ENCODE data around the gene STRIP2.
"Not testable (repeated sequence)": the region's sequence is repeated elsewhere in the genome, so short reads cannot be mapped to it uniquely, and the experiment has no call there.

Gene STRIP2

DNA sequence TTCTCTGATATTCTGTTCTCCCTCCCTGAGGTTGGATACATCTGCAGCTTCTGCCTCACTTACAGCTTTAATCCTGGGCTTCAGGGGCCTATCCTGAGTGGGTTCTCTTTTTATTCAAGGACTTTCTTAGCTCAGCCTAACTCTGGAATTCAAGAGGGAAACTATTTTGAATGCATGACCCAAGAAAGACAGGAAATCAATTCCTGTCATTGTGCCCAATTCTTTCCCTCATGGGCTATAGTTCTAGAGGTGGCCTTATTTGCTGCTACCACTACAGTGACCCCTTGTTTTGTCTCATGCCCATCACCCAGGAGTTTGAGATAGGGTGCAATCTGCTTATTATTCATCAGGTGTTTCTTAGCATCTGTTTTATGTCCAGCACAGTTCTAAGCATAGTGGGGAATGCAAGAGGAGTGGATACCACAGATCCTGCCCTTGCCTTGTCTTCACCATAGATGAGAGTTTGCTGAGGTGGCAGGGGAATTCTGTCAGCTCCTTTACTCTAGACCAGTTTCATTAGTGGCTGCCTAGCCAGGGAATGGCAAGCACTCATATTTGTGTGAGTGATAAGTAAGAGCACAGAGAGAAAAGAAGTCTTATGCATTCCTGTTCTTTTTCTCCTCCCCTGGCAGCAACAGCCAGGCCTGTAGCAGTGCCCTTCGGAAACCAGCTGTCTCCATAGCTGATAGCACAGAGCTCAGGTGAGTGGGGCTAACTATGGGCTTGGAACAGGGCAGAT lies 19.4 kb downstream of the STRIP2 start:
- in situ Hi-C loops (cut with MboI; ENCODE audit: low sequenced_read_pairs): loop anchor here (25.0 kb wide), 1 partner anchor 91 kb away; no protein-coding TSS in a partner anchor

GRCh38 chr7:129454249-129454551 lies 20.0 kb downstream of the STRIP2 start:
- in situ Hi-C loops (cut with MboI; ENCODE audit: low sequenced_read_pairs): loop anchor here (25.0 kb wide), 1 partner anchor 92 kb away; no protein-coding TSS in a partner anchor

GRCh38 chr7:129456421-129456820 lies 22.2 kb downstream of the STRIP2 start:
- in situ Hi-C loops (cut with MboI; ENCODE audit: low sequenced_read_pairs): loop anchor here (25.0 kb wide), 1 partner anchor 94 kb away; no protein-coding TSS in a partner anchor

DNA sequence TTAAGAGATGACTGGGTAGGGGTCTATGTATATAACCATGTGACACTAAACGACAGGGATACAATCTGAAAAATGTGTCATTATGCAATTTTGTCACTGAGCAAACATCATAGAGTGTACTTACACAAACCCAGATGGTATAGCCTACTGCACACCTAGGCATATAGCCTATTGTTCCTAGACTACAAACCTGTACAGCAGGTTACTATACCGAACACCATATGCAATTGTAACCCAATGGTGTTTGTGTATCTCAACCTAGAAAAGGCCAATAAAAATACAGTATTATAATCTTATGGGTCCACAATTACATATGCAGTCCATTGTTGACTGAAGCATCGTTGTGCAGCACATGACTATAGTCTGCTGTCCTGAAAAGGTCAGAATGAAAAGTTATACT lies 22.9 kb downstream of the STRIP2 start:
- in situ Hi-C loops (cut with MboI; ENCODE audit: low sequenced_read_pairs): loop anchor here (25.0 kb wide), 1 partner anchor 95 kb away; no protein-coding TSS in a partner anchor

- in situ Hi-C loops (cut with MboI; ENCODE audit: low sequenced_read_pairs): loop anchor here (25.0 kb wide), 1 partner anchor 96 kb away; no protein-coding TSS in a partner anchor
These were observed 23.9 kb downstream of the STRIP2 start for GRCh38 chr7:129458171-129458570.

- in situ Hi-C loops (cut with MboI; ENCODE audit: low sequenced_read_pairs): loop anchor here (25.0 kb wide), 1 partner anchor 100 kb away; no protein-coding TSS in a partner anchor
These were observed 27.6 kb downstream of the STRIP2 start for GRCh38 chr7:129461809-129462208.

GRCh38 chr7:129462420-129462819 lies 28.2 kb downstream of the STRIP2 start:
- in situ Hi-C loops (cut with MboI; ENCODE audit: low sequenced_read_pairs): loop anchor here (25.0 kb wide), 1 partner anchor 100 kb away; no protein-coding TSS in a partner anchor

DNA sequence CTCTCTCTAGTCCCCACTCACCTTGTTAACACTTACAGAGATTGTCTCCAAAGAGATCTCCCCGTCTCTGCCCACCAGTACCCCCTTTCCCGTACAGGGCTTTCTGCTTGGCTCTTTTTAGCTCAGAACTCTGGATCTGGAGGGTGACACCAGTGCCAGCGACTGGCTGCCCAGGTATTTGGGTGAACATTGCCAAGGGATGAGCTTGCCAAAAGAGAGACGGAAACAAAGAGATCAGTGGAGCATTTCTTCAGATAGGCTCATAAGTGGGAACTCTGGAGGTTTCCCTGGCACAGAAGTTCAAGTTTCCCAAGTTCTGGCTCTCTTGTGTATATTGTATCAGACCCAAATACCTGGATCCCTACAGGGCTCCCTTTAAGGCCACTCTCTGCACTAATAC lies 30.0 kb downstream of the STRIP2 start:
- in situ Hi-C loops (cut with MboI; ENCODE audit: low sequenced_read_pairs): loop anchor here (25.0 kb wide), 1 partner anchor 102 kb away; no protein-coding TSS in a partner anchor

GRCh38 chr7:129465080-129465479 lies 30.8 kb downstream of the STRIP2 start:
- in situ Hi-C loops (cut with MboI; ENCODE audit: low sequenced_read_pairs): loop anchor here (25.0 kb wide), 1 partner anchor 103 kb away; no protein-coding TSS in a partner anchor

DNA sequence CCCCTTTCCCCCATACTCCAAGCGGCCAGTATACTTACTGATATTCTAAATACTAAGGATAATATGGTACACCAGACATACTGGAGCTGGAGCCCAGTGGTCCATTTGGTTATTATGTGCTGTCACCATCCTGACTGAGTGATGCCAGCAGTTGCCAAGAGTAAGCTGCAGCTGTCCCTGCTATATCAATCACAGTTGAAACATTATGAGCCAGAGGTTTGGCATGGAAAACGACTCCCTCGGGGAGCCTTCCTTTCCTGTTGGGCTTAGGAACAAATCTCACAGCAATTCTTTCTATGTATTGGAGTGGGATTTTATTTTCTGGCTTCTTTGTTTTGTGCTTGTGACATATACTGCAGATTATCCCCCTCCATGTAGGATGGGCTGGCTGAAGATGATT lies 32.6 kb downstream of the STRIP2 start:
- in situ Hi-C loops (cut with MboI; ENCODE audit: low sequenced_read_pairs): loop anchor here (25.0 kb wide), 1 partner anchor 104 kb away; no protein-coding TSS in a partner anchor

DNA sequence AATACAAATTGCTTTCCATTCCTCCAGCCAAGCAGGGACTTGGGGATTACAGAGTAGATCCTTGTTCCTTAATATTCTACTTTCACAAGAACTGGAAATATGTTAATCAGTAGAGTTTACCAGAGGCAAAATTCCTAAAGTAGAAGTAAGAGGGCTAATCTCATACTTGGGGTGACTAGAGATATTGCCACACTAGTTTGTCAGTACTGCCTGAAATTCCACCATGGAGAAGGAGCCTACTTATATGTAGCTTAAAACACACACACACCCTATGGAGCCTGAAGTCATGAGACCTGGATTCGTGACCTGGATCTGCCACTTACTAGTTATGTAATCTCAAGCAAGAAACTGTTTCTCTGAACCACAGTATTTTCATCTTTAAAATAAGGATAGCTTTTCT lies 33.9 kb downstream of the STRIP2 start:
- in situ Hi-C loops (cut with MboI; ENCODE audit: low sequenced_read_pairs): loop anchor here (25.0 kb wide), 1 partner anchor 106 kb away; no protein-coding TSS in a partner anchor

DNA sequence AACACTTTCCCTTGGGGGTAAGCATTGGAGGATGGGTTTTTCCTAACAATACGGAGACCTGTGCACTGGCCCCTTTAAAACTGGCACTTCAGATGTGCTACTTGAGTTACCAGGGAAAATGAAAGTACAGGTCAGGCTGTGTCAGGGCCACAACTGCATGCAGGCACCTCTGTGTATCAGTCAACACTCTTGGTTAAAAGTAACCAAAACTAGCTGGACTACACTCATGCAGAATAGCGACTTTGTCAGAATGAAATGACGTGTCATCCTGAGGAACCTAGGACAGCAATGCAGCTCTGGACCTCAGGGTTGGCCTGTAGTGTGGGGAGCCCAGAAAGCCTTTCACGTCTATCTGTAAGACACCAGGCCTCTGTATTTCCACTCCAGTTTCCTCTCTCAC lies 34.3 kb downstream of the STRIP2 start:
- in situ Hi-C loops (cut with MboI; ENCODE audit: low sequenced_read_pairs): loop anchor here (25.0 kb wide), 1 partner anchor 106 kb away; no protein-coding TSS in a partner anchor

- in situ Hi-C loops (cut with MboI; ENCODE audit: low sequenced_read_pairs): loop anchor here (25.0 kb wide), 1 partner anchor 108 kb away; no protein-coding TSS in a partner anchor
These were observed 35.7 kb downstream of the STRIP2 start for GRCh38 chr7:129469930-129470329.

DNA sequence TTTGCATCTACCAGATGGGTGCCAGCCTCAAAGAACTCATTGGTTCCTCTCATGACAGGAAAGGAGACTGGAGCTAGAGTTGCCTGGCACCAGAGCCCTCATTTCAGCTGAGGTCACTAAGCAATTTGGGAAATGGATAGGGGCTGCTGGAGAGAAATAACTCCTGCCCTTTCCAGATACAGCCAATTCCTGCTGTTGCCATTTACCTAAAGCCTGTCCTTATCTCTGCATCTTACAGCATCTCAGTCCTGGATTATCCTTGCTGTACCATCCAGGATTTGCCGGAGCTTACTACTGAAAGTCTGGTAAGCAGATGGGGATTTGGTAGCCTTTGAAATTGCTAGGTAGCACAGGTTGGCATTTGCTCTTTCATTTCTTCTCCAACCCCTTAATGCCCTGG lies 36.2 kb downstream of the STRIP2 start:
- in situ Hi-C loops (cut with MboI; ENCODE audit: low sequenced_read_pairs): loop anchor here (25.0 kb wide), 1 partner anchor 108 kb away; no protein-coding TSS in a partner anchor

- in situ Hi-C loops (cut with MboI; ENCODE audit: low sequenced_read_pairs): loop anchor here (25.0 kb wide), 1 partner anchor 109 kb away; no protein-coding TSS in a partner anchor
These were observed 37.2 kb downstream of the STRIP2 start for GRCh38 chr7:129471402-129471827.

DNA sequence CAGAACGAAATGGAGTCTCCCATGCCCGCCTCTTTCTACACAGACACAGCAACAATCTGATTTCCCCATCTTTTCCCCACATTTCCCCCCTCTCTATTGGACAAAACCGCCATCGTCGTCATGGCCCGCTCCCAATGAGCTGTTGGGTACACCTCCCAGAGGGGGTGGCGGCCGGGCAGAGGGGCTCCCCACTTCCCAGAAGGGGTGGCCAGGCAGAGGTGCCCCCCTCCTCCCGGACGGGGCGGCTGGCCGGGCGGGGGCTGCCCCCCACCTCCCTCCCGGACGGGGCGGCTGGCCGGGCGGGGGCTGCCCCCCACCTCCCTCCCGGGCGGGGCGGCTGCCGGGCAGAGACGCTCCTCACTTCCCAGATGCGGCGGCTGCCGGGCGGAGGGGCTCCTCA lies 41.7 kb downstream of the STRIP2 start:
- in situ Hi-C loops (cut with MboI; ENCODE audit: low sequenced_read_pairs): not testable (repeated sequence)

- in situ Hi-C loops (cut with MboI; ENCODE audit: low sequenced_read_pairs): not testable (repeated sequence)
These were observed 42.2 kb downstream of the STRIP2 start for GRCh38 chr7:129476398-129476797.

- in situ Hi-C loops (cut with MboI; ENCODE audit: low sequenced_read_pairs): no loop called here
These were observed 45.6 kb downstream of the STRIP2 start for GRCh38 chr7:129479831-129480230.

DNA sequence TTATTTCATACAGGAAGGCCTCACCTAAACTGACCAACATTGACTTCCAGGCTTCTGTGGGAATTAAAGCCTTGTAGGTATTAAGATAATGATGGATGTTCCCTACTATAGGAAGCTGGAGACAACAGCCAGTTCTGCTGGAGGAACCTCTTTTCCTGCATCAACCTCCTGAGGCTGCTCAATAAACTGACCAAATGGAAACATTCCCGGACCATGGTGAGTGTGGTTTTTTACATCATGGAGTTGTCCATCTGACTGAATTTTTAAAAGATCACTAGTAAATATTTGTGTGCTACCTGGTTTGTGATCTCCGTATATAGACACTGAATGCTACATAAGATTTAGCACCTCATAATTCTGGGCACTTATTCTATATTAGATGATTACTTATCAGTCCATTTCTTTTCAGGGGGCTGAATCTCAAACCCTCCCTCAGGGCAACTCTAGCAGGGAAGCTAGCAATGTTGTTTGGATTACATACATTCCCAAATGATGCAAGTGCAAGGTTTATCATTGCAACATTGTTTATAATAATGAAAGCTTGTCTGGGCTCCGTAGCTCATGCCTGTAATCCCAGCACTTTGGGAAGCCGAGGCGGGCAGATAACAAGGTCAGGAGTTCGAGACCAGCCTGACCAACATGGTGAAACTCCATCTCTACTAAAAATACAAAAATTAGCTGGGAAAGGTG lies 46.6 kb downstream of the STRIP2 start:
- in situ Hi-C loops (cut with MboI; ENCODE audit: low sequenced_read_pairs): no loop called here

DNA sequence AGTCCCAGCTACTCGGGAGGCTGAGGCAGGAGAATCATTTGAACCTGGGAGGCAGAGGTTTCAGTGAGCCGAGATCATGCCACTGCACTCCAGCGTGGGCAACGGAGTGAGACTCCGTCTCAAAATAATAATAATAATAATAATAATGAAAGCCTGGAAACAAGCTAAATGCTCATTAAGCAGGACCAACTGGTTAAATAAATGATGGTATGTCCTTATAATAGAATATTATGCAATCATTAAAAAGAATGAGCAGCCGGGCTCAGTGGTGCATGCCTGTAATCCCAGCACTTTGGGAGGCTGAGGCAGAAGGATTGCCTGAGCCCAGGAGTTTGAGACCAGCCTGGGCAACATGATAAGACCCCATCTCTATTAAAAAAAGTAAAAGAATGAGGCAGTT lies 47.1 kb downstream of the STRIP2 start:
- in situ Hi-C loops (cut with MboI; ENCODE audit: low sequenced_read_pairs): not testable (repeated sequence)

DNA sequence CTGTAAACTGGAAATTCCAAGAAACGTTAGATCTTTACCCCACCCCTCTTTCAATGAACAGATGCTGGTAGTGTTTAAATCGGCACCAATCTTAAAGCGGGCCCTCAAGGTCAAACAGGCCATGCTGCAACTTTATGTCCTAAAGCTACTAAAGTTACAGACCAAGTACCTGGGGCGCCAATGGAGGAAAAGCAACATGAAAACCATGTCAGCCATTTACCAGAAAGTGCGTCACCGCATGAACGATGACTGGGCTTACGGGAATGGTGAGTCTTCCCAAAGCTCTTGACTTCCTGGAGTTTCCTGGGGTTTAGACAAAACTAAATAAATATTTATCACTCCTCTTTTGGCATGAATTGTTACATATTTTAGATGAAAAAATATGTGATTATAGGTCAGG lies 48.5 kb downstream of the STRIP2 start:
- in situ Hi-C loops (cut with MboI; ENCODE audit: low sequenced_read_pairs): no loop called here
